Neural cell (in vitro differentiated cells): ENCODE measurements around the gene CACNA2D4.

Experiments
- CTCF ChIP-seq: fragments of 450-650 bp; IDR thresholded peaks from 2 replicates; pipeline ENCODE4 v1.5.1; 2014; ENCODE audit warnings: antibody characterized with exemption, mild to moderate bottlenecking, moderate library complexity; ENCODE audit not compliant: poor library complexity, severe bottlenecking
- EP300 ChIP-seq: fragments of 450-650 bp; conservative IDR thresholded peaks from 2 replicates; pipeline ENCODE4 v1.6.1; 2014; ENCODE audit warnings: antibody characterized with exemption, mild to moderate bottlenecking, moderate library complexity; ENCODE audit not compliant: poor library complexity, severe bottlenecking
- REST ChIP-seq: IDR thresholded peaks from 2 replicates; pipeline ENCODE4 v1.6.1; 2012; ENCODE audit warnings: borderline replicate concordance
- TAF1 ChIP-seq: IDR thresholded peaks from 2 replicates; pipeline ENCODE4 v1.6.1; 2012; ENCODE audit warnings: low read depth

- TF ChIP-seq CTCF (no peak), TAF1 (no peak), REST (no peak), EP300 (no peak)
Observed at GRCh38 chr12:1799051-1799881, 119.2 kb downstream of the CACNA2D4 start.
